Measurements from ENCODE around the gene ZNF77. TPM values are rescaled to one million over a fixed set of nuclear protein-coding genes. Genes with fewer than 3 reads are reported as not detected.

The ZNF77 gene
- total and polyA plus RNA-seq, 10 of the 15 experiments (the other 5 are each of a cell fraction or from before 2014, with no cell fraction given) = 1.9 to 4.7 (median 3.0) TPM

DNA sequence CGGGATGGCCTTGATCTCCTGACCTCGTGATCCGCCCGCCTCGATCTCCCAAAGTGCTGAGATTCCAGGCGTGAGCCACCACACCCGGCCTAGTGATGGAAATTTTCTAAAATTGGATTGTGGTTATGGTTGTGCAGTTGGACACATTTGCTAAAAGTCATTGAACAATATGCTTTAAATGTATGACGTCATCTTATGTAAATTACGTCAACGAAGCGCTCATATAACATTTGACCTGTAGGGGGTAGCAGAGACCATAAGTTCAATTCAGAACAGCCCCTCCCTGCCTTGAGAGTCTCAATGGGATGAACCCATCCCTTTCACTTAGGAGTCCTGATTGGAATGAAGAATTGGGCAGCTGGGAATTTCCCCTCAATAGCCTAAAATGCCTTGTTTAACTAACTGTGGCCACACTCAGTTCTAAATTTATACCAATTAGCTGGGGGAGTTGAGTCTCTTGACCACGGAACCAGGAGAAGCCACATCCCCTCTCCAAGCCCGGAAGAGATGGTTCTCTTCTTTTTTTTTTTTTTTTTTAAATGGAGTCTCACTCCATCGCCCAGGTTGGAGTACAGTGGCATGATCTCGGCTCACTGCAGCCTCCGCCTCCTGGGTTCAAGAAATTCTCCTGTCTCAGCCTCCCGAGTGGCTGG lies 17.4 kb upstream of the ZNF77 start (continued):
- TF ChIP-seq, protein P1, sequence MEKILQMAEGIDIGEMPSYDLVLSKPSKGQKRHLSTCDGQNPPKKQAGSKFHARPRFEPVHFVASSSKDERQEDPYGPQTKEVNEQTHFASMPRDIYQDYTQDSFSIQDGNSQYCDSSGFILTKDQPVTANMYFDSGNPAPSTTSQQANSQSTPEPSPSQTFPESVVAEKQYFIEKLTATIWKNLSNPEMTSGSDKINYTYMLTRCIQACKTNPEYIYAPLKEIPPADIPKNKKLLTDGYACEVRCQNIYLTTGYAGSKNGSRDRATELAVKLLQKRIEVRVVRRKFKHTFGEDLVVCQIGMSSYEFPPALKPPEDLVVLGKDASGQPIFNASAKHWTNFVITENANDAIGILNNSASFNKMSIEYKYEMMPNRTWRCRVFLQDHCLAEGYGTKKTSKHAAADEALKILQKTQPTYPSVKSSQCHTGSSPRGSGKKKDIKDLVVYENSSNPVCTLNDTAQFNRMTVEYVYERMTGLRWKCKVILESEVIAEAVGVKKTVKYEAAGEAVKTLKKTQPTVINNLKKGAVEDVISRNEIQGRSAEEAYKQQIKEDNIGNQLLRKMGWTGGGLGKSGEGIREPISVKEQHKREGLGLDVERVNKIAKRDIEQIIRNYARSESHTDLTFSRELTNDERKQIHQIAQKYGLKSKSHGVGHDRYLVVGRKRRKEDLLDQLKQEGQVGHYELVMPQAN (conservative IDR thresholded peaks at IDR 0.05) = no peak
- TF ChIP-seq SREBF1 (IDR thresholded peaks at IDR 0.05; ENCODE audit: low read length) (no peak), DPF2 (IDR thresholded peaks at IDR 0.05) (peak; percentile 66), JUND (IDR thresholded peaks at IDR 0.05; ENCODE audit: low read depth, low read length) (peak; percentile 98), HCFC1 (IDR thresholded peaks at IDR 0.05; ENCODE audit: low read length) (no peak), MEF2B (IDR thresholded peaks at IDR 0.05; ENCODE audit: partially characterized antibody, poor library complexity, severe bottlenecking) (peak; percentile 2), ETV6 (conservative IDR thresholded peaks at IDR 0.05 in 1 of 2, IDR thresholded peaks at IDR 0.05 in 1 of 2; ENCODE audit: borderline replicate concordance in 1 of 2, low read depth in 1 of 2) (no peak), POLR2AphosphoS5 (IDR thresholded peaks at IDR 0.05; ENCODE audit: low read length) (no peak), CHD1 (IDR thresholded peaks at IDR 0.05; ENCODE audit: low read depth, low read length) (no peak), SP1 (IDR thresholded peaks at IDR 0.05; ENCODE audit: low read depth, low read length) (no peak), FOXK2 (IDR thresholded peaks at IDR 0.05) (no peak), SIN3A (IDR thresholded peaks at IDR 0.05; ENCODE audit: low read depth, low read length) (no peak), NR2F1 (conservative IDR thresholded peaks at IDR 0.05) (peak; percentile 45; the same call in 1 of the 2 replicates), SUZ12 (IDR thresholded peaks at IDR 0.05; ENCODE audit: unreplicated experiment) (no peak), TBL1XR1 (IDR thresholded peaks at IDR 0.05; ENCODE audit: low read depth, low read length) (no peak)
- TF ChIP-seq, protein P2, sequence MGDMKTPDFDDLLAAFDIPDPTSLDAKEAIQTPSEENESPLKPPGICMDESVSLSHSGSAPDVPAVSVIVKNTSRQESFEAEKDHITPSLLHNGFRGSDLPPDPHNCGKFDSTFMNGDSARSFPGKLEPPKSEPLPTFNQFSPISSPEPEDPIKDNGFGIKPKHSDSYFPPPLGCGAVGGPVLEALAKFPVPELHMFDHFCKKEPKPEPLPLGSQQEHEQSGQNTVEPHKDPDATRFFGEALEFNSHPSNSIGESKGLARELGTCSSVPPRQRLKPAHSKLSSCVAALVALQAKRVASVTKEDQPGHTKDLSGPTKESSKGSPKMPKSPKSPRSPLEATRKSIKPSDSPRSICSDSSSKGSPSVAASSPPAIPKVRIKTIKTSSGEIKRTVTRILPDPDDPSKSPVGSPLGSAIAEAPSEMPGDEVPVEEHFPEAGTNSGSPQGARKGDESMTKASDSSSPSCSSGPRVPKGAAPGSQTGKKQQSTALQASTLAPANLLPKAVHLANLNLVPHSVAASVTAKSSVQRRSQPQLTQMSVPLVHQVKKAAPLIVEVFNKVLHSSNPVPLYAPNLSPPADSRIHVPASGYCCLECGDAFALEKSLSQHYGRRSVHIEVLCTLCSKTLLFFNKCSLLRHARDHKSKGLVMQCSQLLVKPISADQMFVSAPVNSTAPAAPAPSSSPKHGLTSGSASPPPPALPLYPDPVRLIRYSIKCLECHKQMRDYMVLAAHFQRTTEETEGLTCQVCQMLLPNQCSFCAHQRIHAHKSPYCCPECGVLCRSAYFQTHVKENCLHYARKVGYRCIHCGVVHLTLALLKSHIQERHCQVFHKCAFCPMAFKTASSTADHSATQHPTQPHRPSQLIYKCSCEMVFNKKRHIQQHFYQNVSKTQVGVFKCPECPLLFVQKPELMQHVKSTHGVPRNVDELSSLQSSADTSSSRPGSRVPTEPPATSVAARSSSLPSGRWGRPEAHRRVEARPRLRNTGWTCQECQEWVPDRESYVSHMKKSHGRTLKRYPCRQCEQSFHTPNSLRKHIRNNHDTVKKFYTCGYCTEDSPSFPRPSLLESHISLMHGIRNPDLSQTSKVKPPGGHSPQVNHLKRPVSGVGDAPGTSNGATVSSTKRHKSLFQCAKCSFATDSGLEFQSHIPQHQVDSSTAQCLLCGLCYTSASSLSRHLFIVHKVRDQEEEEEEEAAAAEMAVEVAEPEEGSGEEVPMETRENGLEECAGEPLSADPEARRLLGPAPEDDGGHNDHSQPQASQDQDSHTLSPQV (IDR thresholded peaks at IDR 0.05) = no peak; the same call in 1 of the 2 replicates
- TF ChIP-seq, protein P3, sequence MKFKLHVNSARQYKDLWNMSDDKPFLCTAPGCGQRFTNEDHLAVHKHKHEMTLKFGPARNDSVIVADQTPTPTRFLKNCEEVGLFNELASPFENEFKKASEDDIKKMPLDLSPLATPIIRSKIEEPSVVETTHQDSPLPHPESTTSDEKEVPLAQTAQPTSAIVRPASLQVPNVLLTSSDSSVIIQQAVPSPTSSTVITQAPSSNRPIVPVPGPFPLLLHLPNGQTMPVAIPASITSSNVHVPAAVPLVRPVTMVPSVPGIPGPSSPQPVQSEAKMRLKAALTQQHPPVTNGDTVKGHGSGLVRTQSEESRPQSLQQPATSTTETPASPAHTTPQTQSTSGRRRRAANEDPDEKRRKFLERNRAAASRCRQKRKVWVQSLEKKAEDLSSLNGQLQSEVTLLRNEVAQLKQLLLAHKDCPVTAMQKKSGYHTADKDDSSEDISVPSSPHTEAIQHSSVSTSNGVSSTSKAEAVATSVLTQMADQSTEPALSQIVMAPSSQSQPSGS (IDR thresholded peaks at IDR 0.05; ENCODE audit: low read length) = peak; percentile 99
- TF ChIP-seq, protein P4, sequence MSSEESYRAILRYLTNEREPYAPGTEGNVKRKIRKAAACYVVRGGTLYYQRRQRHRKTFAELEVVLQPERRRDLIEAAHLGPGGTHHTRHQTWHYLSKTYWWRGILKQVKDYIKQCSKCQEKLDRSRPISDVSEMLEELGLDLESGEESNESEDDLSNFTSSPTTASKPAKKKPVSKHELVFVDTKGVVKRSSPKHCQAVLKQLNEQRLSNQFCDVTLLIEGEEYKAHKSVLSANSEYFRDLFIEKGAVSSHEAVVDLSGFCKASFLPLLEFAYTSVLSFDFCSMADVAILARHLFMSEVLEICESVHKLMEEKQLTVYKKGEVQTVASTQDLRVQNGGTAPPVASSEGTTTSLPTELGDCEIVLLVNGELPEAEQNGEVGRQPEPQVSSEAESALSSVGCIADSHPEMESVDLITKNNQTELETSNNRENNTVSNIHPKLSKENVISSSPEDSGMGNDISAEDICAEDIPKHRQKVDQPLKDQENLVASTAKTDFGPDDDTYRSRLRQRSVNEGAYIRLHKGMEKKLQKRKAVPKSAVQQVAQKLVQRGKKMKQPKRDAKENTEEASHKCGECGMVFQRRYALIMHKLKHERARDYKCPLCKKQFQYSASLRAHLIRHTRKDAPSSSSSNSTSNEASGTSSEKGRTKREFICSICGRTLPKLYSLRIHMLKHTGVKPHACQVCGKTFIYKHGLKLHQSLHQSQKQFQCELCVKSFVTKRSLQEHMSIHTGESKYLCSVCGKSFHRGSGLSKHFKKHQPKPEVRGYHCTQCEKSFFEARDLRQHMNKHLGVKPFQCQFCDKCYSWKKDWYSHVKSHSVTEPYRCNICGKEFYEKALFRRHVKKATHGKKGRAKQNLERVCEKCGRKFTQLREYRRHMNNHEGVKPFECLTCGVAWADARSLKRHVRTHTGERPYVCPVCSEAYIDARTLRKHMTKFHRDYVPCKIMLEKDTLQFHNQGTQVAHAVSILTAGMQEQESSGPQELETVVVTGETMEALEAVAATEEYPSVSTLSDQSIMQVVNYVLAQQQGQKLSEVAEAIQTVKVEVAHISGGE (CRISPR knock-in tag; IDR thresholded peaks at IDR 0.05) = peak; percentile 50; the same call in 1 of the 2 replicates

All from GM12878 (cell line).